Ishikawa (cell line): ENCODE measurements around the gene STAG2.

Source experiments
- CEBPB ChIP-seq: IDR thresholded peaks from 2 replicates; pipeline ENCODE4 v1.6.1; 2012
- CREB1 ChIP-seq: IDR thresholded peaks from 2 replicates; pipeline ENCODE4 v1.6.1; 2012; ENCODE audit warnings: low read depth
- EGR1 ChIP-seq: IDR thresholded peaks from 2 replicates; pipeline ENCODE4 v1.6.1; 2012
- EP300 ChIP-seq: IDR thresholded peaks from 2 replicates; pipeline ENCODE4 v1.6.1; 2012; ENCODE audit warnings: borderline replicate concordance
- FOXM1 ChIP-seq: IDR thresholded peaks from 2 replicates; pipeline ENCODE4 v1.6.1; 2012; ENCODE audit warnings: low read depth, borderline replicate concordance
- NFIC ChIP-seq: IDR thresholded peaks from 2 replicates; pipeline ENCODE4 v1.6.1; 2012
- RAD21 ChIP-seq: IDR thresholded peaks from 2 replicates; pipeline ENCODE4 v1.6.1; 2012; ENCODE audit warnings: low read depth
- TAF1 ChIP-seq: IDR thresholded peaks from 2 replicates; pipeline ENCODE4 v1.6.1; 2012; ENCODE audit warnings: low read depth, mild to moderate bottlenecking
- TCF12 ChIP-seq: IDR thresholded peaks from 2 replicates; pipeline ENCODE4 v1.6.1; 2012; ENCODE audit warnings: low read depth
- TEAD4 ChIP-seq: IDR thresholded peaks from 2 replicates; pipeline ENCODE4 v1.6.1; 2012
- YY1 ChIP-seq: IDR thresholded peaks from 2 replicates; pipeline ENCODE4 v1.6.1; 2012; ENCODE audit warnings: low read depth
- ZBTB7A ChIP-seq: IDR thresholded peaks from 2 replicates; pipeline ENCODE4 v1.6.1; 2012; ENCODE audit warnings: low read depth
- TF ChIP-seq, protein P1 (sequence below): IDR thresholded peaks from 2 replicates; pipeline ENCODE4 v1.6.1; 2012
- TF ChIP-seq, protein P2 (sequence below): IDR thresholded peaks from 2 replicates; pipeline ENCODE4 v1.6.1; 2012
- TF ChIP-seq, protein P3 (sequence below): IDR thresholded peaks from 2 replicates; pipeline ENCODE4 v1.6.1; 2012; ENCODE audit warnings: low read depth, mild to moderate bottlenecking

Gene STAG2

DNA sequence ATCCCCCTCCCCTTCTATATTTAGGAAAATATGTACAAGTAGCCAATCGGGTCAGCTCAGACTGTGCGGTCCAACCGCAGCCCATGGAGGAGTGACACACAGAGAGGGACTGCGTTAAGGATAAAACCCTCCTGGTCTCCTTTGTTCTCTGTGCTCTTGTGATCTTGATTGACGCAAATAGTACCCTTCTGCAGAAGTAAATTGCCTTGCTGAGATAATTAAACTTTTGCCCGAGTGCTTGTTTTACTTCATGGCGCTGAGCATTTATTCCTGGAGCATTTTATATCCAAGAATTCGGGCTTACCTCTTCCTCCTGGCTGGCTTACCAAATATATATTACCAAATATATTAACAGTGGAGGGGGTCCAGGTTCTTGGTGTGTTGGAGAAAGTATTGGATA is 184.2 kb downstream of the STAG2 start:
- TF ChIP-seq CREB1, result no peak
- no peak for TF ChIP-seq NFIC
- TF ChIP-seq TAF1, result no peak
- no peak for TF ChIP-seq ZBTB7A
- no peak for TF ChIP-seq FOXM1
- no peak for TF ChIP-seq EP300
- TF ChIP-seq EGR1, result no peak
- TF ChIP-seq YY1, result no peak
- no peak for TF ChIP-seq TCF12
- no peak for TF ChIP-seq CEBPB
- TF ChIP-seq, protein P1, sequence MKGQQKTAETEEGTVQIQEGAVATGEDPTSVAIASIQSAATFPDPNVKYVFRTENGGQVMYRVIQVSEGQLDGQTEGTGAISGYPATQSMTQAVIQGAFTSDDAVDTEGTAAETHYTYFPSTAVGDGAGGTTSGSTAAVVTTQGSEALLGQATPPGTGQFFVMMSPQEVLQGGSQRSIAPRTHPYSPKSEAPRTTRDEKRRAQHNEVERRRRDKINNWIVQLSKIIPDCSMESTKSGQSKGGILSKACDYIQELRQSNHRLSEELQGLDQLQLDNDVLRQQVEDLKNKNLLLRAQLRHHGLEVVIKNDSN, result no peak
- TF ChIP-seq, protein P2, sequence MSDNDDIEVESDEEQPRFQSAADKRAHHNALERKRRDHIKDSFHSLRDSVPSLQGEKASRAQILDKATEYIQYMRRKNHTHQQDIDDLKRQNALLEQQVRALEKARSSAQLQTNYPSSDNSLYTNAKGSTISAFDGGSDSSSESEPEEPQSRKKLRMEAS, result no peak
- TF ChIP-seq, protein P3, sequence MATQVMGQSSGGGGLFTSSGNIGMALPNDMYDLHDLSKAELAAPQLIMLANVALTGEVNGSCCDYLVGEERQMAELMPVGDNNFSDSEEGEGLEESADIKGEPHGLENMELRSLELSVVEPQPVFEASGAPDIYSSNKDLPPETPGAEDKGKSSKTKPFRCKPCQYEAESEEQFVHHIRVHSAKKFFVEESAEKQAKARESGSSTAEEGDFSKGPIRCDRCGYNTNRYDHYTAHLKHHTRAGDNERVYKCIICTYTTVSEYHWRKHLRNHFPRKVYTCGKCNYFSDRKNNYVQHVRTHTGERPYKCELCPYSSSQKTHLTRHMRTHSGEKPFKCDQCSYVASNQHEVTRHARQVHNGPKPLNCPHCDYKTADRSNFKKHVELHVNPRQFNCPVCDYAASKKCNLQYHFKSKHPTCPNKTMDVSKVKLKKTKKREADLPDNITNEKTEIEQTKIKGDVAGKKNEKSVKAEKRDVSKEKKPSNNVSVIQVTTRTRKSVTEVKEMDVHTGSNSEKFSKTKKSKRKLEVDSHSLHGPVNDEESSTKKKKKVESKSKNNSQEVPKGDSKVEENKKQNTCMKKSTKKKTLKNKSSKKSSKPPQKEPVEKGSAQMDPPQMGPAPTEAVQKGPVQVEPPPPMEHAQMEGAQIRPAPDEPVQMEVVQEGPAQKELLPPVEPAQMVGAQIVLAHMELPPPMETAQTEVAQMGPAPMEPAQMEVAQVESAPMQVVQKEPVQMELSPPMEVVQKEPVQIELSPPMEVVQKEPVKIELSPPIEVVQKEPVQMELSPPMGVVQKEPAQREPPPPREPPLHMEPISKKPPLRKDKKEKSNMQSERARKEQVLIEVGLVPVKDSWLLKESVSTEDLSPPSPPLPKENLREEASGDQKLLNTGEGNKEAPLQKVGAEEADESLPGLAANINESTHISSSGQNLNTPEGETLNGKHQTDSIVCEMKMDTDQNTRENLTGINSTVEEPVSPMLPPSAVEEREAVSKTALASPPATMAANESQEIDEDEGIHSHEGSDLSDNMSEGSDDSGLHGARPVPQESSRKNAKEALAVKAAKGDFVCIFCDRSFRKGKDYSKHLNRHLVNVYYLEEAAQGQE, result no peak
- no peak for TF ChIP-seq TEAD4

GRCh38 chrX:124151195-124151594 is 189.7 kb downstream of the STAG2 start:
- TF ChIP-seq TAF1, result no peak
- no peak for TF ChIP-seq CREB1
- TF ChIP-seq, protein P3, result no peak
- TF ChIP-seq TEAD4, result no peak
- TF ChIP-seq CEBPB, result no peak
- TF ChIP-seq EGR1, result no peak
- no peak for TF ChIP-seq RAD21
- no peak for TF ChIP-seq TCF12
- no peak for TF ChIP-seq FOXM1
- TF ChIP-seq, protein P1, result no peak
- TF ChIP-seq YY1, result no peak
